ENCODE data around the gene KCNK7. TPM values are rescaled to one million over a fixed set of nuclear protein-coding genes. Genes with fewer than 3 reads are reported as not detected.

The KCNK7 gene
- total RNA-seq, 4 donors from 2014 or later, result 0.26 to 5.8 TPM; not detected in 2

DNA sequence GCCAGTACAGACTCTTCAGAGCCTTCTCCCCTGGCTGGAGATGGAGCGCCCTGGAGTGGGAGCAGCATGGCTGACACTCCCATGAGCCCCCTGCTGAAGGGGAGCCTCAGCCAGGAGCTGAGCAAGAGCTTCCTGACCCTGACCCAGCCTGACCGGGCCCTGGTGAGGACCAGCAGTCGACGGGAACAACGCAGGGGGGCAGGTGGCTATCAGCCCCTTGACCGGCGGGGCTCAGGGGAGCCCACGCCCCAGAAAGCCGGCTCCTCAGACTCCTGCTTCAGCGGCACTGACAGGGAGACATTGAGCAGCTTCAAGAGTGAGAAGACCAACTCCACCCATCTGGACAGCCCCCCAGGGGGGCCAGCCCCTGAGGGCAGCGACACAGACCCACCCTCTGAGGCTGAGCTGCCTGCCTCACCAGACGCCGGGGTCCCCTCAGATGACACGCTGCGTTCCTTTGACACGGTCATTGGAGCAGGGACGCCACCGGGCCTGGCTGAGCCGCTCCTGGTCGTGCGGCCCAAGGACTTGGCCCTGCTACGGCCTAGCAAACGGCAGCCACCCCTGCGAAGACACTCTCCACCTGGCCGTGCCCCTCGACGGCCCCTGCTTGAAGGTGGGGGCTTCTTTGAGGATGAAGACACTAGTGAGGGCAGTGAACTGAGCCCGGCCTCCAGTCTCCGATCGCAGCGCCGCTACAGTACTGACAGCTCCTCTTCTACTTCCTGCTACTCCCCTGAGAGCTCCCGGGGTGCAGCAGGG lies 22.6 kb upstream of the KCNK7 start:
- Histone ChIP-seq H3K4me3 (no peak overlapping the region), H3K36me3 (no peaks in the 10 kb centered on the region), H3K27me3 (no peaks in the 10 kb centered on the region), H3K9me3 (no peaks in the 10 kb centered on the region), H3K4me1 (peaks cover 0 to 12% of the 10 kb centered on the region in 2 donors), H3K27ac (no peak overlapping the region)
- TF ChIP-seq POLR2A (IDR thresholded peaks at IDR 0.05), result no peak
- TF ChIP-seq CTCF (IDR thresholded peaks at IDR 0.05), result no peak
- intact Hi-C loops (cut with DNase I; ENCODE audit: low total_unique reads), result no loop called here
- no peak for DNase-seq

- Histone ChIP-seq H3K27ac (no peak overlapping the region), H3K9me3 (no peaks in the 10 kb centered on the region), H3K4me1 (peaks cover 0 to 19% of the 10 kb centered on the region in 2 donors), H3K27me3 (no peaks in the 10 kb centered on the region), H3K36me3 (no peaks in the 10 kb centered on the region), H3K4me3 (no peak overlapping the region)
- TF ChIP-seq CTCF (IDR thresholded peaks at IDR 0.05) (no peak), POLR2A (IDR thresholded peaks at IDR 0.05) (no peak)
- DNase-seq, result no peak
- intact Hi-C loops (cut with DNase I; ENCODE audit: low total_unique reads), result no loop called here
These were observed 21.7 kb upstream of the KCNK7 start for GRCh38 chr11:65617136-65617850.

DNA sequence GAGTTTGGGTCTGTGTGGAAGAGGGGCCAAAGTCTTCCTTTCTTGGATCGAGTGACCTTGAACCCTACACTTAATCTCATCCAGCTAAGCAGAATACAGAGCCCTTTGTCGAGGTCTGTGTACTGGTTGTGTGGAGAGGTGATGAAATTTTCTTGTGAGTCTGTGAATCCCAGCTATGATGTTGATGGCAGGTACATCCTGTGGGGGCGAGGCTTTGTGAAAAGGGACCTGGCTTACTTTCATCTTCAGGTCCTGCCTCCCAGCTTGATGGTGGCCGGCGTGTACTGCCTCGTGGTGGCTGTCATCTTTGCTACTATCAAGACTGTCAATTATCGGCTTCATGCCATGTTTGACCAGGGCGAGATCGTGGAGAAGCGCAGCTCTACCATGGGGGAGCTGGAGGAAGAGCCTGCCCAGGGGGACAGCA lies 21.0 kb upstream of the KCNK7 start:
- Histone ChIP-seq H3K9me3 (no peaks in the 10 kb centered on the region), H3K27me3 (no peaks in the 10 kb centered on the region), H3K36me3 (no peaks in the 10 kb centered on the region), H3K4me3 (peak overlapping the region; percentile 87 to 93), H3K27ac (peak overlapping the region in 1 of 2 donors; percentile 87), H3K4me1 (peaks cover 0 to 19% of the 10 kb centered on the region in 2 donors)
- DNase-seq, result no peak
- intact Hi-C loops (cut with DNase I; ENCODE audit: low total_unique reads), result no loop called here
- no peak for TF ChIP-seq POLR2A (IDR thresholded peaks at IDR 0.05)
- no peak for TF ChIP-seq CTCF (IDR thresholded peaks at IDR 0.05)

GRCh38 chr11:65615950-65616574 lies 20.5 kb upstream of the KCNK7 start:
- intact Hi-C loops (cut with DNase I; ENCODE audit: low total_unique reads), result no loop called here
- Histone ChIP-seq H3K27ac (peak overlapping the region; percentile 75 to 87), H3K27me3 (no peaks in the 10 kb centered on the region), H3K4me1 (peaks cover 0 to 19% of the 10 kb centered on the region in 2 donors), H3K4me3 (peak overlapping the region; percentile 87 to 93), H3K36me3 (no peaks in the 10 kb centered on the region), H3K9me3 (no peaks in the 10 kb centered on the region)
- no peak for TF ChIP-seq POLR2A (IDR thresholded peaks at IDR 0.05)
- no peak for TF ChIP-seq CTCF (IDR thresholded peaks at IDR 0.05)
- no peak for DNase-seq

Measured in uterus (tissue), 4 donors.